ENCODE data around the gene MAPK12. TPM values are rescaled to one million over a fixed set of nuclear protein-coding genes. Genes with fewer than 3 reads are reported as not detected.
A peak's percentile ranks its signal among the peaks of the same experiment; 100 is the strongest.
"Not testable (repeated sequence)": the region's sequence is repeated elsewhere in the genome, so short reads cannot be mapped to it uniquely, and the experiment has no call there.

MAPK12 gene
- total RNA-seq, 2 donors from 2014 or later, result 8.9 to 10.4 TPM

- H3K27ac ChIP-seq, result peak overlapping the region in 1 of 2 donors; percentile 22
- DNase-seq (ENCODE audit: low spot score) (no peak), ATAC-seq (ENCODE audit: insufficient number of reproducible peaks, low FRiP score, low read depth) (peak; percentile 37)
- H3K9me3 ChIP-seq, result no peaks in the 10 kb centered on the region
- H3K27me3 ChIP-seq (replicated peaks; ENCODE audit: insufficient read depth), result no peaks in the 10 kb centered on the region
- peak; percentile 50 for TF ChIP-seq CTCF (IDR thresholded peaks at IDR 0.05)
- peaks cover 51% of the 10 kb centered on the region for H3K36me3 ChIP-seq
- peaks cover 6 to 8% of the 10 kb centered on the region in 2 donors for H3K4me1 ChIP-seq (ENCODE audit: control insufficient read depth in 1 of 2, low read depth in 2 of 2)
- no peak overlapping the region for H3K4me3 ChIP-seq
These were observed 14.7 kb upstream of the MAPK12 start for GRCh38 chr22:50276143-50276542.

- no peak overlapping the region for H3K4me3 ChIP-seq
- no peak overlapping the region for H3K27ac ChIP-seq
- H3K36me3 ChIP-seq, result peaks cover 47% of the 10 kb centered on the region
- DNase-seq (ENCODE audit: low spot score), result no peak
- no peaks in the 10 kb centered on the region for H3K9me3 ChIP-seq
- peaks cover 14 to 15% of the 10 kb centered on the region in 2 donors for H3K4me1 ChIP-seq (ENCODE audit: control insufficient read depth in 1 of 2, low read depth in 2 of 2)
- TF ChIP-seq CTCF (IDR thresholded peaks at IDR 0.05), result no peak
- no peaks in the 10 kb centered on the region for H3K27me3 ChIP-seq (replicated peaks; ENCODE audit: insufficient read depth)
- ATAC-seq (ENCODE audit: insufficient number of reproducible peaks, low FRiP score, low read depth), result no peak
These were observed 13.9 kb upstream of the MAPK12 start for GRCh38 chr22:50275181-50276055.

- ATAC-seq (ENCODE audit: insufficient number of reproducible peaks, low FRiP score, low read depth), result no peak
- Histone ChIP-seq H3K36me3 (peaks cover 40% of the 10 kb centered on the region), H3K4me3 (no peak overlapping the region), H3K27me3 (replicated peaks; ENCODE audit: insufficient read depth) (no peaks in the 10 kb centered on the region), H3K9me3 (no peaks in the 10 kb centered on the region), H3K4me1 (ENCODE audit: control insufficient read depth in 1 of 2, low read depth in 2 of 2) (peaks cover 17 to 18% of the 10 kb centered on the region in 2 donors), H3K27ac (no peak overlapping the region)
- no peak for TF ChIP-seq CTCF (IDR thresholded peaks at IDR 0.05)
- DNase-seq (ENCODE audit: low spot score), result no peak
These were observed 13.3 kb upstream of the MAPK12 start for GRCh38 chr22:50274771-50275170.

- peaks cover 21% of the 10 kb centered on the region in 2 donors for H3K4me1 ChIP-seq (ENCODE audit: control insufficient read depth in 1 of 2, low read depth in 2 of 2)
- no peak for ATAC-seq (ENCODE audit: insufficient number of reproducible peaks, low FRiP score, low read depth)
These were observed 12.8 kb upstream of the MAPK12 start for GRCh38 chr22:50274311-50274710.

GRCh38 chr22:50273781-50274180 is 12.3 kb upstream of the MAPK12 start:
- Histone ChIP-seq H3K4me1 (ENCODE audit: control insufficient read depth in 1 of 2, low read depth in 2 of 2) (peaks cover 21 to 27% of the 10 kb centered on the region in 2 donors), H3K36me3 (peaks cover 30% of the 10 kb centered on the region)
- not testable (repeated sequence) for H3K27me3 ChIP-seq (replicated peaks; ENCODE audit: insufficient read depth); H3K4me3 ChIP-seq; H3K9me3 ChIP-seq; ATAC-seq (ENCODE audit: insufficient number of reproducible peaks, low FRiP score, low read depth); DNase-seq (ENCODE audit: low spot score); H3K27ac ChIP-seq

More at GRCh38 chr22:50274311-50274710, 12.8 kb upstream of the MAPK12 start:
- Histone ChIP-seq H3K9me3 (no peaks in the 10 kb centered on the region), H3K4me3 (no peak overlapping the region), H3K36me3 (peaks cover 35% of the 10 kb centered on the region), H3K27me3 (replicated peaks; ENCODE audit: insufficient read depth) (no peaks in the 10 kb centered on the region), H3K27ac (no peak overlapping the region)
- no peak for DNase-seq (ENCODE audit: low spot score)
- TF ChIP-seq CTCF (IDR thresholded peaks at IDR 0.05), result peak; percentile 25

- H3K4me1 ChIP-seq (ENCODE audit: control insufficient read depth in 1 of 2, low read depth in 2 of 2), result peaks cover 21 to 31% of the 10 kb centered on the region in 2 donors
- DNase-seq (ENCODE audit: low spot score), result not testable (repeated sequence)
These were observed 11.9 kb upstream of the MAPK12 start for GRCh38 chr22:50273352-50273751.

More at GRCh38 chr22:50273352-50273751, 11.9 kb upstream of the MAPK12 start:
- not testable (repeated sequence) for H3K9me3 ChIP-seq; ATAC-seq (ENCODE audit: insufficient number of reproducible peaks, low FRiP score, low read depth); H3K27me3 ChIP-seq (replicated peaks; ENCODE audit: insufficient read depth); H3K4me3 ChIP-seq; H3K27ac ChIP-seq
- H3K36me3 ChIP-seq, result peaks cover 26% of the 10 kb centered on the region

All from thoracic aorta (tissue), 2 donors.